WTC11 (cell line): ENCODE results near the gene VGF. TPM values are rescaled to one million over a fixed set of nuclear protein-coding genes. Genes with fewer than 3 reads are reported as not detected.

Experiments used
- ATAC-seq: fragments of 200-7000 bp; cut with Tn5 transposase; 2 replicates; pipeline ENCODE4 v1.10.0; 2021; ENCODE audit warnings: mild to moderate bottlenecking, moderate library complexity
- CTCF ChIA-PET: fragments of 300-600 bp; sonication (Branson Sonifier 250); formaldehyde crosslinking; loops from one replicate; lab custom pipeline; 2021; ENCODE audit warnings: antibody characterized with exemption; lab: Charles Lee
- POLR2A ChIA-PET: fragments of 350-600 bp; sonication (Branson Sonifier 250); formaldehyde crosslinking; loops from one replicate; lab custom pipeline; 2021; ENCODE audit warnings: antibody characterized with exemption; lab: Charles Lee
- DNase-seq: peaks from one replicate; pipeline ENCODE4 v3.0.0; 2021; ENCODE audit warnings: low spot score
- H3K27ac Mint-ChIP-seq: 2 replicates; pipeline ENCODE4 v1.8.0; 2021; ENCODE audit warnings: mixed read lengths
- H3K27me3 Mint-ChIP-seq: 2 replicates; pipeline ENCODE4 v1.8.0; 2021; ENCODE audit warnings: low read depth, mild to moderate bottlenecking, moderate library complexity, mixed read lengths
- H3K36me3 Mint-ChIP-seq: 2 replicates; pipeline ENCODE4 v1.8.0; 2021; ENCODE audit warnings: mixed read lengths
- H3K4me1 Mint-ChIP-seq: 2 replicates; pipeline ENCODE4 v1.8.0; 2022; ENCODE audit warnings: mixed read lengths
- H3K4me3 Mint-ChIP-seq: 2 replicates; pipeline ENCODE4 v1.8.0; 2021; ENCODE audit warnings: mild to moderate bottlenecking, moderate library complexity, mixed read lengths
- H3K9me3 Mint-ChIP-seq: 2 replicates; pipeline ENCODE4 v1.8.0; 2021; ENCODE audit warnings: mixed read lengths
- AR ChIP-seq: fragments of 250-450 bp; sonication (Bioruptor Pico); IDR thresholded peaks from 2 replicates; pipeline ENCODE4 v1.9.0; 2021; ENCODE audit warnings: mild to moderate bottlenecking
- CBFB ChIP-seq: sonication (generic); formaldehyde crosslinking; IDR thresholded peaks from 2 replicates; pipeline ENCODE4 v1.8.1; 2022; ENCODE audit warnings: mild to moderate bottlenecking, low read depth, missing genetic modification reagents
- CREB1 ChIP-seq: sonication (generic); formaldehyde crosslinking; IDR thresholded peaks from 2 replicates; pipeline ENCODE4 v1.8.0; 2023; ENCODE audit warnings: mild to moderate bottlenecking, missing genetic modification reagents
- E2F1 ChIP-seq: sonication (generic); formaldehyde crosslinking; IDR thresholded peaks from 2 replicates; pipeline ENCODE4 v1.8.0; 2022; ENCODE audit warnings: mild to moderate bottlenecking, missing genetic modification reagents
- MXD4 ChIP-seq: fragments of 250-450 bp; sonication (Bioruptor Pico); IDR thresholded peaks from 2 replicates; pipeline ENCODE4 v1.8.0; 2021; ENCODE audit warnings: mild to moderate bottlenecking, moderate library complexity, borderline replicate concordance
- NR3C1 ChIP-seq: sonication (generic); formaldehyde crosslinking; conservative IDR thresholded peaks from 2 replicates; pipeline ENCODE4 v1.8.1; 2023; ENCODE audit warnings: low read depth, mild to moderate bottlenecking, missing genetic modification reagents
- TP53 ChIP-seq: sonication (generic); formaldehyde crosslinking; IDR thresholded peaks from 2 replicates; pipeline ENCODE4 v1.8.1; 2023; ENCODE audit warnings: mild to moderate bottlenecking, missing genetic modification reagents
- ZBTB21 ChIP-seq: sonication (generic); formaldehyde crosslinking; IDR thresholded peaks from 2 replicates; pipeline ENCODE4 v1.8.1; 2023; ENCODE audit warnings: mild to moderate bottlenecking, missing genetic modification reagents, borderline replicate concordance
- ZNF232 ChIP-seq: sonication (generic); formaldehyde crosslinking; IDR thresholded peaks from 2 replicates; pipeline ENCODE4 v1.8.0; 2022; ENCODE audit warnings: mild to moderate bottlenecking, missing genetic modification reagents
- ZNF423 ChIP-seq: fragments of 250-450 bp; sonication (Bioruptor Pico); IDR thresholded peaks from 2 replicates; pipeline ENCODE4 v2.1.2; 2022; ENCODE audit warnings: mild to moderate bottlenecking, moderate library complexity
- ZNF532 ChIP-seq: fragments of 250-450 bp; sonication (Bioruptor Pico); IDR thresholded peaks from 2 replicates; pipeline ENCODE4 v1.9.0; 2021; ENCODE audit warnings: mild to moderate bottlenecking, borderline replicate concordance
- ZNF671 ChIP-seq: fragments of 250-450 bp; sonication (Bioruptor Pico); IDR thresholded peaks from 2 replicates; pipeline ENCODE4 v1.8.0; 2021; ENCODE audit warnings: mild to moderate bottlenecking
- ZSCAN18 ChIP-seq: fragments of 250-450 bp; sonication (Bioruptor Pico); IDR thresholded peaks from 2 replicates; pipeline ENCODE4 v2.1.2; 2022; ENCODE audit warnings: mild to moderate bottlenecking, moderate library complexity
- total RNA-seq: library from RNA; stranded (reverse); gene quantifications from 3 replicates; pipeline ENCODE4 v1.2.3, GENCODE V29; 2021
- TF ChIP-seq, protein P1 (sequence below): sonication (generic); formaldehyde crosslinking; IDR thresholded peaks from 2 replicates; pipeline ENCODE4 v1.8.1; 2022; ENCODE audit warnings: mild to moderate bottlenecking, moderate library complexity, missing genetic modification reagents

The VGF gene
- total RNA-seq, 1 experiment from 2014 or later = 5.2 TPM

DNA sequence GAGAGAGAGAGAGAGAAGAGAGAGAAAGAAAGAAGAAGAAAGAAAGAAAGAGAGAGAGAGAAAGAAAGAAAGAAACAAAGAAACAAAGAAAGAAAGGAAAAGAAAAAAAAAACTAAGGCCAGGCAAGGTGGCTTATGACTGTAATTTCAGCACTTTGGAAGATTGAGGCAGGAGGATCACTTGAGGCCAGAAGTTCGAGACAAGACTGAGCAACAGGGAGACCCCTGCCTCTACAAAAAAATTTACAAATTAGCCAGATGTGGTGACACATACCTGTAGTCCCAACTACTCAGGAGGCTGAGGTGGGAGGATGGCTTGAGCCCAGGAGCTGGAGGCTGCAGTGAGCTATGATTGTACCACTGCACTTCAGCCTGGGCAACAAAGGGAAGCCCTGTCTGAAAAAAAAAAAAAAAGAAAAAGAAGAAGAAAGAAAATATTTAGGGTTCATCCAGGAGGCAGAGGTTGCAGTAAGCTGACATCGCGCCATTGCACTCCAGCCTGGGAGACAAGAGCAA lies 35.7 kb downstream of the VGF start:
- Mint-ChIP-seq H3K27ac (no peak overlapping the region), H3K9me3 (peaks cover 7% of the 10 kb centered on the region), H3K4me3 (no peak overlapping the region), H3K27me3 (peaks cover 13% of the 10 kb centered on the region), H3K36me3 (peaks cover 5% of the 10 kb centered on the region), H3K4me1 (peaks cover 37% of the 10 kb centered on the region)
- POLR2A ChIA-PET = no interaction called here
- no peak for TF ChIP-seq AR (CRISPR knock-in tag)
- no peak for TF ChIP-seq ZNF671 (CRISPR knock-in tag)
- no peak for TF ChIP-seq MXD4
- TF ChIP-seq NR3C1 (CRISPR knock-in tag) = no peak
- no peak for TF ChIP-seq ZNF532 (CRISPR knock-in tag)
- TF ChIP-seq ZNF423 (CRISPR knock-in tag) = no peak
- no peak for TF ChIP-seq ZSCAN18 (CRISPR knock-in tag)
- no peak for TF ChIP-seq CBFB
- TF ChIP-seq TP53 (CRISPR knock-in tag) = no peak
- no peak for TF ChIP-seq ZNF232
- TF ChIP-seq, protein P1, sequence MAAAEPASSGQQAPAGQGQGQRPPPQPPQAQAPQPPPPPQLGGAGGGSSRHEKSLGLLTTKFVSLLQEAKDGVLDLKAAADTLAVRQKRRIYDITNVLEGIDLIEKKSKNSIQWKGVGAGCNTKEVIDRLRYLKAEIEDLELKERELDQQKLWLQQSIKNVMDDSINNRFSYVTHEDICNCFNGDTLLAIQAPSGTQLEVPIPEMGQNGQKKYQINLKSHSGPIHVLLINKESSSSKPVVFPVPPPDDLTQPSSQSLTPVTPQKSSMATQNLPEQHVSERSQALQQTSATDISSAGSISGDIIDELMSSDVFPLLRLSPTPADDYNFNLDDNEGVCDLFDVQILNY (CRISPR knock-in tag) = no peak
- no peak for TF ChIP-seq ZBTB21 (CRISPR knock-in tag)
- TF ChIP-seq E2F1 = no peak
- no peak for TF ChIP-seq CREB1 (CRISPR knock-in tag)
- DNase-seq = no peak
- no peak for ATAC-seq
- CTCF ChIA-PET = interaction anchor here (0.6 to 1.4 kb wide), 6 partner anchors 11 to 424 kb away, joined by 3 to 8 read pairs (median 4); no protein-coding TSS in a partner anchor
